Activated CD8-positive, alpha-beta memory T cell treated with anti-CD3 and anti-CD28 coated beads for 36 hours (primary cell): ENCODE data around the gene CTNNA2. TPM values are rescaled to one million over a fixed set of nuclear protein-coding genes. Genes with fewer than 3 reads are reported as not detected.

ENCODE experiments used
- CTCF ChIA-PET: fragments of 350-600 bp; sonication (Branson Sonifier 250); formaldehyde crosslinking; loops from one replicate; lab custom pipeline; 2021; ENCODE audit warnings: antibody characterized with exemption; lab: Charles Lee
- POLR2A ChIA-PET: fragments of 350-600 bp; sonication (Branson Sonifier 250); formaldehyde crosslinking; loops from one replicate; lab custom pipeline; 2021; ENCODE audit warnings: antibody characterized with exemption; lab: Charles Lee
- total RNA-seq, 2 experiments: library from RNA; stranded (reverse); gene quantifications; one replicate each; pipeline ENCODE4 v1.2.3, GENCODE V29; 2021

The CTNNA2 gene
- total RNA-seq, 2 experiments from 2014 or later, result not detected

DNA sequence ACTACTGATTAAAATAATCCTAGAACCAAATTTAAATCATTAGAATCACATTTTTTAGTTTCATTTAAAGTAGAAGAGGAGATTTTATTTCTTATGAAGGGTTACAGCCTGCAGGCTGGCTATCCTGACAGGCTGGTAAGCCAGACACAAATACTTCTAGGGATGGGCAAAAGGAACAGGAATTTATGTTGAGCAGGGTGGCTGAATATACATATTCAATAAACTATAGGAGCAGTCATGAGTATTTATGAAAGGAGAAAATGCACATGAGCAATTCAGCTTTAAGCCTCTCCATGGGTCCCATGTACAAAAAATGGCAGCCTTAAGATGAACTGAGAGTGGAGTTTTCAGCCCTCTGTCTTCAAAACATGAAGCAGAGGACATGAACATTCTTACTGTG is 182.4 kb downstream of the CTNNA2 start:
- POLR2A ChIA-PET, result no interaction called here
- CTCF ChIA-PET, result no interaction called here

DNA sequence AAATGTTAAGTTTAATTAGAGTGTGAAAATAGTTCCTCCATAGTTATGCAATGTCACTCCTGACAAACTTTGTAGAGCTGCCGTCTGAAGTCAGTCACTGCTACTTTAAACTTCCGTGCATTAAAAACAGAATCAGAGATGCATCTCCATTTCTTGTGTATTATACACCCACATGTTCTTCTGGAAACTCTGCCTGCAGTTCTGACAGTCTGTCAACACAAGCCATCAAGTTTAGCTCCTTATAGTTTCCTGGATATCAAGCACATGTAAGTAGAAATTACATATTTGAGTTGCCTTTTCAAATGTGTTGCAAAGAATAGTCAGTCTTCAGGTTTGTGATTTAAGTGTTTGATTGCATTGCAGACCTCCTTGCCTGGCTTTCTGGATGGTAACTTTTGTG is 184.3 kb downstream of the CTNNA2 start:
- ChIA-PET POLR2A (no interaction called here), CTCF (no interaction called here)

DNA sequence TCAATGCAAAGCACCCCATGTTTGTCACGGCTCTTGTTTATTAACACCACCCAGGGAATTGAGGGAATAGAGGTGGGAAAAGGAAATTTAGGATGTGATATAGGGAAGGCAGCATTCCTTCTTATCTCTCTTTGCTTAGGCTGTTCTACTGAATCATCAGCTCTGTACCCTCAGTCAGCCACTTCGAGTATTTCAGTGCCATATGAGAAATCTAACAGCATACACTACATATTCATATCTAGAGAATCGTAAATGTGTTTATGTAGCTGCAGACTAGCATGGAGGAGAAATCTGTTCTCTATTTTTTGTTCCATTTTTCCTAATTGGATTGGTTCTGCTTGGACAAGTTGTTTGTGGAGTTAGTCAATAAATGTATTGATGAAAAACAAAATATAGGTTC is 187.8 kb downstream of the CTNNA2 start:
- ChIA-PET POLR2A (no interaction called here), CTCF (no interaction called here)

DNA sequence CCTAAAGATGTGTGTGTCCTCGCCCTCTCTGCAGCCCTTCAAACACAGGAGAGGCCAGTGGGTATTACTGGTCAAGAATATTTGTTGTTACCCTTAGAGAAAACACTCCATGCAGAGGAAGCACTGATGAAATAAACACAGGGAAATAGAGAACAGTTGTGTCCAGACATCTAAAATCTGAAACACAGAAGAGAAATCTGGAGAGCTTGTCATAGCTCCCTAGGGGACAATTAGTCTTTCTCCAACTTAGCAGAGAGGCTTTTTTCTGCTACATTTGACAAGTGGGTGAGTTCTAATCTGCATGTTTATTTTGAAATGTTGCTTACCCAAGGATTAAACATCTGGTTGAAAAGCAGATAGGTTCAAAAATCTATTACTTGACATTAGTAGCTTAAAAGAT is 190.1 kb downstream of the CTNNA2 start:
- ChIA-PET POLR2A (no interaction called here), CTCF (no interaction called here)

DNA sequence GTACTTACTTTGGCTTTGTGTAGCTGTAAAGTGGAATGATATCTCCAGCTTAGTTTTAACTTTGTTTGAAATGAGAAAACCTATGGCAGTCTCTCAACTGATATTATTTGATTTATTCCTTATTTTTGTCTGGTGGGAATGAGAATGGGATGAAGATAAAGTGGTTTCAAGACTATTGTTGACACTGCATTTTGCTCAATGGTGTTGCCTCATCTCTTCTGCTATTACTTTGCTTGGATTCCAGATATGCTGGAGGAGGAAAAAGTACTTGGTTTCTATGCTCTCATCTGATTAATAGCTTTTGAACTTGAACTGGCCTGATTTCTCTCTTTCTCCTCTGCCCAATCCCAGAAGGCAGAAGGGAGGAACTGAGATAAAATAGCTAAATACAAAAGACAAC is 198.2 kb downstream of the CTNNA2 start:
- ChIA-PET POLR2A (no interaction called here), CTCF (no interaction called here)

DNA sequence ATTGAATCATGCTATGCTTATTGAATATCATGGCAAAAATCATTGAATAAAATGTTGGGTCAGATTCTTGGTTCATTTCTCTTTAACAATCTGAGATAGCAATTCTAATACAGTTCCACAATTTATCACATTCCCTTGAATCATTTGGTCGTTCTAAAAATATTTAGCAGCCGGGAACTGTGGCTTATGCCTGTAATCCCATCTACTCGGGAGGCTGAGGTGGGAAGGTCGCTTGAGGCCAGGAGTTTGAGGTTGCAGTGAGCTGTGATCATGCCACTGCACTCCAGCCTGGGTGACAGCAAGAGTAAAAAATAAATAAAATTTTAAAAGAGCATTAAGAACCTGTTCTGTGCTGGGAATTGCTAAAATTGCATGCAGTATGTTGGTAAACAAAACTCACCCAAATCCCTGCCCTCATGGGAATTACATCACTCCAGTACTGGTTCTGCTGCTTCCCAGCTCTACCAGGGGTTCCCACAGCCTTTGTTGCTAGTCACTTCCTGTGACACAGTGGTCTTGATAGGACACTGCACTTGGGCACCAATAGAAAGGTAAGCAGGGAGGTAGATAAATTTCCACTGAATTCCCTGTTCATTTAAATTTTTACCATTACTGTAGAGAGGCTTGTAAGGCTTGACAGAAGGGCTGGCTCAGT is 200.4 kb downstream of the CTNNA2 start:
- ChIA-PET POLR2A (no interaction called here), CTCF (no interaction called here)

DNA sequence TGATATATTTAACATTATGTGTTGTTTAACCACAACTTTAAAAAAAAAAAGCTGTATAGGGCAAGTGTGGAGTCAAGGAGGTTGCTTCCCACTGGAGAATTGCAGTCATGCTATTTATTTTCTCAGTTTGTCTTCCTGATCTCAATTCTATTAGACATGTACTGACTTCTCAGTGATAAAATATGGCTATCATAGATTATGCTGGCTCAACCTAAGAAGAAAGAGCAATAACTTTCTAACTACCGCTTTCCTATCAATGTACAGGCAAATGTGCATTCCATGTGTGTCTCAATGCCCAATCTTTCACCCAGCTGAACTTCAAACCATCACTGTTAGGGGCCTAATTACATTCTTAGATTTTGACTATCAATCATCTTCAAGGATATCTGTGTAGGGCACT is 201.4 kb downstream of the CTNNA2 start:
- ChIA-PET CTCF (no interaction called here), POLR2A (no interaction called here)

DNA sequence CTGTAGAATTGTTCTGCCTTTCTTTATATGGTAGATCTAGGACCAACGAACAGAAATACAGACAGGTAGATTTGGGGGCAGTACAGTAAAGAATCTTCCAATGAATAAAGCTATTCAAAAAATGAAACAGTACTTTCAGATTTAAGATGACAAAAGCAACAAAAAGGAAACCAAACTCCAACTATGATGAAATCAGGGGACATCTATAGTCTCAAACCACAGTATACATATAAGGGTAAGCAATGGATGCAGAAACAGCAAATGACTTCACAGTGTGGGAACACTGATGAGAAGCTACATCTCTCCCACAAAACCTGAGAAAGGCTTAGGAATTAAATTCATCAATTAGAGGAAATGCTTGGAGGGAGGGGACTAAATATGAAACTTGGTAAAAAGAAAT is 202.5 kb downstream of the CTNNA2 start:
- CTCF ChIA-PET, result no interaction called here
- POLR2A ChIA-PET, result no interaction called here

DNA sequence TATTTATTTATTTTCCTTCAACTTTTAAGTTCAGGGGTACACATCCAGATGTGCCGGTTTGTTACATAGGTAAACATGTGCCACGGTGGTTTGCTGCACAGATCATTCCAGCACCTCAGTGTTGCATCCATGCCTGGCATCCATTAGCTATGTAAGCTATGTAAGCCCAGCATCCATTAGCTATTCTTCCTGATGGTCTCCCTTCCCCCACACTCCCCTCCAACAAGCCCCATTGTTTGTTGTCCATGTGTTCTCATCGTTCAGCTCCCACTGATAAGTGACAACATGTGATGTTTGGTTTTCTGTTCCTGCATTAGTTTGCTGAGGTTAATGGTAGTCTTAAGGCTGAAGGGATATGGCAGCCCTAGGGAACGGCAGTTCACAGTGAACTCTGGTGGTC is 203.4 kb downstream of the CTNNA2 start:
- CTCF ChIA-PET, result no interaction called here
- POLR2A ChIA-PET, result no interaction called here

DNA sequence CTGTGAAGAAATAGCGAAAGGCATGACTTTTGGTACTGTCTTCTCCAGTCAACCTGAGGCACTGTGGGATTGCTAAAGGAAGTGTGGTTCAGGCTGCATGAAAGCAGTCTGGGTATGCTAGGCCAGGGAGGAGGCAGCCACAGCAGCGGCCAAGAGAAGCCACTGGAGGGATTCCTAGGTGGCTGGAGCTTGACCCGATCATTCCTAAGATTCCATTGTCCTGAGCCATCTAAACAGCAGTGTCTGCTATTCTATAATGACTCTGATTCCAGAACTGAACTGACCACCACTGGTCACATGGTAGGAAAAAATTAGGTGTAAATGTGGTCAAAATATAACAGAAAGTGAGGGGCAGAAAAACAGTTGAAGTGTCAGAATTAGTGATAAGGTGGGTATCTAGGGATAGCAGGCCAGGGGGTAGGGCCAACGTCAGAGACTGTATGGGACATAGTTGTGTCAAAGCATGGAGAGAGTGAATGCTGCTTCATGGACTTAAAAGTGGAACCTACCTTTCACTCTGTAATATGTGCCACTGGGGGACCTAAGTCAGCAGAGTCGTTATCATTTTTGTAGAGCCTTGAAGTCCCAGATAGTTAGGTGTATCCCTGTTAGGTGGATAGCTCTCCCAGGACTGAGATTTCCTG is 204.6 kb downstream of the CTNNA2 start:
- CTCF ChIA-PET, result no interaction called here
- POLR2A ChIA-PET, result no interaction called here

DNA sequence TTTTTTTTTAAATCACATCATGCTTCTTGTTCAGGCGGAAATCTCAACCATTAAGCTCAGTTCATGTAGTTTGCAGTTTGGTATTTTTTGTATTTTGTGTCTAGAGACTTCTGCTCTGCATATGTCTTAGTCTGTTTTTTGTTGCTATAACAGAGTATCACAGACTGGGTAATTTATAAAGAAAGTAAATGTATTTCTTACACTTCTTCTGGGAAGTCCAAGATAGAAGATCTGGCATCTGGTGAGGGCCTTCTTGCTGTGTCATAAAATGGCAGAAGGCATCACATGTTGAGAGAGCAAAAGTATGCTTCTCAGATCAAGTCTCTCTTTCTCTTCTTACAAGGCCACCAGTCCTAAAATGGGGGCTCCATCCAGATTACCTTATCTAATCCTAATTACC is 208.2 kb downstream of the CTNNA2 start:
- ChIA-PET POLR2A (no interaction called here), CTCF (no interaction called here)

DNA sequence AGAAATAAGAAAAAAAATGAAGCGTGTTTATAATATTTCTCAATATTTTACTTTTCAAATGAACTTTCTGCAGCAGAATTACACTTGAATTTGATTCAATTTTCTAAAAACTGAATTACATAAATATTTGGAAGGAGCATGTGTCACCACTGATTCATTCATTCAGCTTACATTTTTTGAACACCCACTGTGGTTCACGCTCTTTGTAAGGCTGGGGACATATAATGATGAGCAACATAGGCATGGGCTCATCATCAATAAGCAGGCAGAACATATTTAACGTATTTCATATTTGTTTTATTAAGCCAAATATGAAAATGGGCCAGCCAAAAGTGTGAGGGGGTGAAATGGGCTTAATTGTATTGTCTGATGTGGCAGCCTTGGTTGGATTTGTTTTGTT is 209.1 kb downstream of the CTNNA2 start:
- POLR2A ChIA-PET, result no interaction called here
- CTCF ChIA-PET, result no interaction called here

DNA sequence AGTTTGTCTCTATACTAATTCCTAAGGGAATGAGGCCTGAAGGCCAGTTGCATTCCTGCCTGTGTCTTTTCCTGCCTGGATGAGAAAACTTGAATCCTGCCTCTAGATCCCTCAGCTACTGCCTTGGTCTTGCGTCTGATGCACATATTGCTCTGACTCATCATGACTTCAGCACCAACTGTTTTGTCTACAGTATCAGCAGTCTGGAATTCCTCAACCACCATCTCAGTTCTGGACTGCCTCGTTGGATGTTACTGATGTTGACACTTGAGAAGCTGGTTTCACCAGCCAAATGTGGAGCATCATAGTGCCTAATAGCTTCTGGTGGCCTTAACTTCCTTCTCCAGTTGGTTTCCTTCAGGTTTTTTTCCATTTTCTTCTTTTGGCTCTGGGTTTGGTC is 211.0 kb downstream of the CTNNA2 start:
- CTCF ChIA-PET, result no interaction called here
- POLR2A ChIA-PET, result no interaction called here

DNA sequence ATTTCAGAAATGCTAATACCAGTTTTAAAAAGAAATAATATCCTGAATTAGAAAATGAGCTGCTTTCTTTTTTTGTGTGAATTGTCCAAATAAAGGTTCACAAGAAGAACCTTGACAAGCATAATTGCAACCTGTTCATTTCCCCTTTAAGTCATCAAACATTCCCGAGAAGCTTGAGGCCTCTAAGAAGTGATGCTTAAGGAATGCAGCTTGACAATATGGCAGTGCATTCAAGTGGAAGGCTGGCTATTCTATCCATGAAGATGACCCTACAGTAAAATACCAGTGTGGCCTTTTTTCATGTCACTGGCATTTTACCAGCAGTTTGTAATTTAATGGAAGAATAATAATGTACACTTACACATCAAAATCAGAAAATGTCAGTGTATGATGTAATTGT is 216.7 kb downstream of the CTNNA2 start:
- ChIA-PET POLR2A (no interaction called here), CTCF (no interaction called here)

DNA sequence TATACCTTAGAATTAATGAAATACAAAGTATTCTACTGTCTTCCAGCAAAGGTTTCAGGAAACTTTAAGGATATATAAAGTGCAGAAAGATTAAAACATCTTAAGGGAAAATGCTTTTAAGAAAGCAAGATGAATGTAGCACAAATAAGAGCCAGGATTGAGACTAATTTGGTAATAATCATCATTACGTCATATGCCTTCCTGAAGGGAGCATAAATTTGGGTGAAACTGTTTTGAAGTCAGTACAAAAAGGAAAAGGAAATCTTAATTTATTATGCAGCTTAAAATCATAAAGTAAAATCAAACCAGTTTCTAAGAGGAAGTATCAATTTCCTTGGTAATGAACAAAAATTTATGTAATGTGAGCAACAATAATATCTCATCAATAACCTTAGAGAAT is 221.7 kb downstream of the CTNNA2 start:
- ChIA-PET CTCF (no interaction called here), POLR2A (no interaction called here)

DNA sequence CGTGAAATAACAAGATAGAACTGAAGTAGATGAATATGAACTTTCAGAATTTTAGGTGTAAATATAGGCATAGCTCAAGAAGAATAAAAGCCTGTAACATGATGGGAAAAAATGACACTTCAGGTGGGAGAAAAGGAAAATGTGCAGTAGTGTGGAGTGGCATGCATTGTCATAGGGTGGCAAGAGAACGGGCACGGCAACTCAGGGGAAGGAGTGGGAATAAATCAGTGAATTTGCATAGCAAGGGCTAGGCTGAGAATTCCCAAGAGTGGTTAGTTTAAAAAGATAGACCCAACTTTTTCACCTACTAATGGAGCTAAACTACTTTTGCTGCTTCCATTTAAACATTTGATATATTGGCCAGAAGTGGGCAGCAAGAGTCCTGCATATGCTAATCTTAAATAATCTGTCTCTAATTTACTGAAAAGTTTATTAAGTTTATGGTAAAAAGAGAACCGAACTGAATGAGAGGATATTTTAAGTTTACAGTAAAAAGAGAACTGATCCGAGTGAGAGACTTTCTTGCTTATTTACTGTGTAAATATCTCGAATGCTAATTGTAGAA is 228.1 kb downstream of the CTNNA2 start:
- ChIA-PET POLR2A (no interaction called here), CTCF (no interaction called here)

DNA sequence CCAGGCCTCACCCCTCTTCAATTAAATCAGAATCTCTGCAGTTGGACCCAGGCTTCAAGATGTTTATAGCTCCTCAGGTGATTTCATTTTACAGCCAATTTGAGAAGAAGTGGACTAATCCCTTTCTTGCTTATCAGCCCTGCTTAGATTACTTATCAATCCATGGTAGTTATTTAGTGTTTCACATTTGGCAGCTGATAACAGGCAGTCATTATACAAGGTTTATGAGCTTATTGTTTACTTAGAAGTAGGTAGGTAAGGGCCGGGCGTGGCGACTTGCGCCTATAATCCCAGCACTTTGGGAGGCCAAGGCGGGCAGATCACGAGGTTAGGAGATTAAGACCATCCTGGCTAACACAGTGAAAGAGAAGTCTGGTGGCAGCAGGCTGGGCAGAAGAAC is 237.5 kb downstream of the CTNNA2 start:
- ChIA-PET CTCF (no interaction called here), POLR2A (no interaction called here)

DNA sequence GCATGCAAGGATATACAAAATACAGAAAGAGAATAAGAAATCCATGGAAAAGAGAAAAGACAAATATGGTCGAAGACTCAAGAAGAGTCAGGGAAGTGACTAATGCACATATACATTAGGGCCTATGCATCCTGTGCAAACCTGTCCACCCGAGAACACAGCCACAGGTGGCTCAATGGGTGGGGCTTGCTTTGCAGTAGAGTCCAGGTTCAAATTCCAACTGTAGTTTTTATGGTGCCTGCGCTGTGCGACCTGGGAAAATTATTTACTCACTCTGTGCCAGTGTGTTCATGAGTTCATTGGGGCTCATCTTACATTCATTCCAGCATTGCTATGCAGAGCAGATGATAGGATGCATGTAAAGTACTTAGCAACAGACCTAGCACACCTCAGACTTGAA is 244.7 kb downstream of the CTNNA2 start:
- ChIA-PET POLR2A (no interaction called here), CTCF (no interaction called here)

DNA sequence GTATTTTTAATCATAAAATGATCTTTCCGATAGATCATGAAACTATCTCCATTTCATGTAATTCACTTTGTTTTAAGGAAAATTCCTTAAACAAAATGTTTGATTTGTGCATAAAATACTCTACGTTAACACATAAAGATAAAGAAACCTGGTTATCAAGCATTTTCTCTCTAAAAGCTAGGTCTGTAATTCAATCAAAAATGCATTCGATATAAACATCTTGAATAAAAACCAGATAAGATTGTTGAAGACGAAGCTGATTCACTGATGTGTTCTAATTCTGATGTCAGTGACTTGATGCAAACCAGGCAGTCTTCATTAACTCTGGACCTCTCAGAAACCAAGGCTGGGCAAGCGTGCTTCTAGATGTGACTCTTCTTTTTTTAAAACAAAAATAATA is 245.2 kb downstream of the CTNNA2 start:
- ChIA-PET CTCF (no interaction called here), POLR2A (no interaction called here)

DNA sequence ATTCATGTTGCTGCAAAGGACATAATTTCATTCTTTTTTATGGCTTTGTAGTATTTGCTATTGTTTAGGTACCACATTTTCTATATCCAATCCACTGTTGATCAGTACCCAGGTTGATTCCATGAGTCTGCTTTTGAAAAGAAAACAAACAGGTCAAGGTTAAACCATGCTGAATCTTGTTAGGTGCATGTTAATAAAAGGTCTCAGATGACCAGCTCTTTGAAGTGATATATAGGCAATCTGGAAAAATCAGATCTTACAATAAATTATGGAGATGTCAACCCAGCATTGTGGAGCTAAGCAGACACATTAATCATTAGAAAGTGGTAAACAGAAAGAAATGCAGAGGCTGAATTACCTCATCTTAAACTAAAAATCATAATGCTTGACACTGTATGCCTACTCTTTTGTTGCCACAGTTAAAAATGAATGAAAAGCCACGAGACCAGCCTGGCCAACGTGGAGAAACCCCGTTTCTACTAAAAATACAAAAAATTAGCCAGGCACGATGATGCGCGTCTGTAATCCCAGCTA is 246.0 kb downstream of the CTNNA2 start:
- CTCF ChIA-PET, result no interaction called here
- POLR2A ChIA-PET, result no interaction called here

DNA sequence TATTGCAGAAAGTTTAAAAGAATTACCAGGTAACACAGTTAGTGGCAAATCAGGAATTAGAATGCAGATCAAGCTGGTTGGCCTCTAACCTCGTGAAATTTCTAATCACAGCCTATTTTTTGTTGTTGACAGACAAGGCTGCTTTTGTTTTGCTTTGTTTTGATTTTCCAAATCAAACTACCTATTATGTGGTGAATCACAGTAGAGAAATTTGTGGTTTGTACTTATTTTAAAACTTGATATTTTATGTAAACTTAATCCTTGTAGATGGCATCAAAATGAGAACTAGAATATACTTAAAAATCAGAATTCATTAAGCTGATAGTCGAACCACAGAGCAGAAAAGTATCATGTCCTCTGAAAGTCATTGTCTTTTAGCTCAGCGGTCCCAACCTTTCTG is 258.1 kb downstream of the CTNNA2 start:
- ChIA-PET CTCF (no interaction called here), POLR2A (no interaction called here)
